Esophagus squamous epithelium (tissue), 5 donors: Measurements from ENCODE around the gene LARP1. TPM values are rescaled to one million over a fixed set of nuclear protein-coding genes. Genes with fewer than 3 reads are reported as not detected.

ENCODE experiments used
- DNase-seq: peaks from one replicate; lab custom pipeline; 2025; lab: John Stamatoyannopoulos, UW
- H3K27ac ChIP-seq, 4 donors: fragments of 200-600 bp; sonication (generic); one replicate each; pipeline ENCODE4 v1.5.1; 2016 to 2019; ENCODE audit warnings: mild to moderate bottlenecking in 1 of 4
- H3K27me3 ChIP-seq, 4 donors: fragments of 200-600 bp; sonication (generic); 1 replicate in 3 of 4; 2 replicates in 1 of 4; pipeline versions ENCODE4 v1.5.1 to v1.6.0; 2017 to 2021; ENCODE audit warnings: antibody characterized with exemption in 1 of 4
- H3K36me3 ChIP-seq, 3 donors: fragments of 200-600 bp; sonication (generic); one replicate each; pipeline ENCODE4 v1.5.1; 2016 to 2019
- H3K4me1 ChIP-seq, 3 donors: fragments of 200-600 bp; sonication (generic); one replicate each; pipeline ENCODE4 v1.5.1; 2017 to 2019
- H3K4me3 ChIP-seq, 4 donors: fragments of 200-600 bp; sonication (generic); 1 replicate in 3 of 4; 2 replicates in 1 of 4; pipeline ENCODE4 v1.5.1; 2016 to 2019; ENCODE audit warnings: mild to moderate bottlenecking in 2 of 4, moderate library complexity in 1 of 4
- H3K9me3 ChIP-seq, 3 donors: fragments of 200-600 bp; sonication (generic); one replicate each; pipeline ENCODE4 v1.5.1; 2016 to 2019
- POLR2A ChIP-seq, 4 donors: fragments of 450-650 bp; IDR thresholded peaks; one replicate each; pipeline ENCODE4 v1.6.1; 2017; ENCODE audit warnings: antibody characterized with exemption in 4 of 4, mild to moderate bottlenecking in 4 of 4, moderate library complexity in 3 of 4
- WGBS, 2 donors: methylation state at CpG; one replicate each; pipeline ENCODE4 v1.1.5; 2018; 5-methylcytosine and 5-hydroxymethylcytosine counted together
- intact Hi-C: fragments of 100-400 bp; cut with DNase I; formaldehyde crosslinking; loops from one replicate; pipeline ENCODE4 v1.15.0; 2022
- total RNA-seq, 4 donors: library from RNA; depleted of rRNA; stranded (reverse); fragments of >200 nt; gene quantifications; one replicate each; pipeline ENCODE4 v1.1.0, GENCODE V29; 2016
- TF ChIP-seq, protein P1 (sequence below), 6 experiments: fragments of 450-650 bp in 4 of 6; fragments of 200-600 bp in 2 of 6; sonication (generic) in 2 of 6; IDR thresholded peaks; one replicate each; pipeline ENCODE4 v1.5.1; 2016 to 2019; ENCODE audit warnings: antibody characterized with exemption in 6 of 6, mild to moderate bottlenecking in 4 of 6, moderate library complexity in 4 of 6
- donor health status: DM: yes; HTN: yes; CAD: no.

The LARP1 gene
- total RNA-seq, 4 donors from 2014 or later = 81.7 to 105 (median 95.2) TPM

DNA sequence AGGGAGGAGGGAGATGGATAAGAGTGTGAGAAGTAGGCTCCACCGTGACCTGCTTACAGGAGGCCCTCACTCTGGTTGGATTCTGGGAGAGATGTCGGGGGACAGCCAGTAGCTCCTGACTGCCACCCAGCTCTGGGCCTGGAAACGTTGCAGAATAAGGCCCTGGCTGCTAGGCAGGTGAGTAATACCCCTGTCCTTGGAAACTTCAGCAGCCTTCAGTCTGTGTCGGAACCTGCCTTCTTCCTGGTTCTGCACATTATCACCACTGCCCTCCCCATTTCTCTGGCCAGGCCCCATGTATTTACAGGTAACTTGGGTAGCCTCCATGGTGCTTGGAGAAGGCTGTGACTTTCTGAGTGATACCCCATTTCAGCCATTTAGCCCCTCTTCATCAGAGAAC lies 68.4 kb downstream of the LARP1 start:
- intact Hi-C loops = no loop called here
- TF ChIP-seq POLR2A (IDR thresholded peaks at IDR 0.05) = no peak
- TF ChIP-seq, protein P1, sequence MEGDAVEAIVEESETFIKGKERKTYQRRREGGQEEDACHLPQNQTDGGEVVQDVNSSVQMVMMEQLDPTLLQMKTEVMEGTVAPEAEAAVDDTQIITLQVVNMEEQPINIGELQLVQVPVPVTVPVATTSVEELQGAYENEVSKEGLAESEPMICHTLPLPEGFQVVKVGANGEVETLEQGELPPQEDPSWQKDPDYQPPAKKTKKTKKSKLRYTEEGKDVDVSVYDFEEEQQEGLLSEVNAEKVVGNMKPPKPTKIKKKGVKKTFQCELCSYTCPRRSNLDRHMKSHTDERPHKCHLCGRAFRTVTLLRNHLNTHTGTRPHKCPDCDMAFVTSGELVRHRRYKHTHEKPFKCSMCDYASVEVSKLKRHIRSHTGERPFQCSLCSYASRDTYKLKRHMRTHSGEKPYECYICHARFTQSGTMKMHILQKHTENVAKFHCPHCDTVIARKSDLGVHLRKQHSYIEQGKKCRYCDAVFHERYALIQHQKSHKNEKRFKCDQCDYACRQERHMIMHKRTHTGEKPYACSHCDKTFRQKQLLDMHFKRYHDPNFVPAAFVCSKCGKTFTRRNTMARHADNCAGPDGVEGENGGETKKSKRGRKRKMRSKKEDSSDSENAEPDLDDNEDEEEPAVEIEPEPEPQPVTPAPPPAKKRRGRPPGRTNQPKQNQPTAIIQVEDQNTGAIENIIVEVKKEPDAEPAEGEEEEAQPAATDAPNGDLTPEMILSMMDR (IDR thresholded peaks at IDR 0.05) = no peak
- Histone ChIP-seq H3K9me3 (no peaks in the 10 kb centered on the region), H3K27ac (peak overlapping the region in 1 of 4 donors; percentile 7), H3K36me3 (peaks cover 0 to 82% (median 16%) of the 10 kb centered on the region in 3 donors), H3K27me3 (no peaks in the 10 kb centered on the region), H3K4me1 (peaks cover 2 to 28% (median 12%) of the 10 kb centered on the region in 3 donors), H3K4me3 (no peak overlapping the region)
- no peak for DNase-seq
- WGBS, 2 donors = 58 to 89% methylated on average over 4 of the region's 4 CpGs

DNA sequence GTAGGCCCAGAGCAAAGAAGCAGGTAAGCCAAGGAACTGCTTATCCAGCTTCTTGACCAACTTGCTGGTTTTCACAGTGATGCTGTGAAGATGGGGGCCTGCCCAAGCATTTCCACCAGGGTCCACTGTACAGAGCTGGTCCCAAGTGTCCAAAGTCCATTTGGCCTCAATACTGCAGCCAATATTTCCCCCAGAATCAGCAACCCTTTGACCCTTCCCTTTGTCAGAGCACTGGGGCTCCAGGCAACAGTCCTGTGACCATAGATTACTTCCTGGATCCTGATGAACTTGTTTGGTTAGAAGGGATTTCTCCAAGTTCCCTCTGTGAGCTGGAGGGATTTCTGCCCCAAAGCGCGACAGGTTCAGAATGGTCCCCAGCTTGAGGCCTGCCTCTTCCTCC lies 68.9 kb downstream of the LARP1 start:
- peaks cover 0 to 78% (median 16%) of the 10 kb centered on the region in 3 donors for H3K36me3 ChIP-seq
- peaks cover 5 to 33% (median 16%) of the 10 kb centered on the region in 3 donors for H3K4me1 ChIP-seq
- DNase-seq = no peak
- intact Hi-C loops = no loop called here
- WGBS, 2 donors = 100% methylated on average over 2 of the region's 2 CpGs
- H3K27me3 ChIP-seq = no peaks in the 10 kb centered on the region
- TF ChIP-seq, protein P1 (IDR thresholded peaks at IDR 0.05) = no peak
- TF ChIP-seq POLR2A (IDR thresholded peaks at IDR 0.05) = no peak
- no peak overlapping the region for H3K4me3 ChIP-seq
- no peaks in the 10 kb centered on the region for H3K9me3 ChIP-seq
- H3K27ac ChIP-seq = peak overlapping the region in 1 of 4 donors; percentile 7

DNA sequence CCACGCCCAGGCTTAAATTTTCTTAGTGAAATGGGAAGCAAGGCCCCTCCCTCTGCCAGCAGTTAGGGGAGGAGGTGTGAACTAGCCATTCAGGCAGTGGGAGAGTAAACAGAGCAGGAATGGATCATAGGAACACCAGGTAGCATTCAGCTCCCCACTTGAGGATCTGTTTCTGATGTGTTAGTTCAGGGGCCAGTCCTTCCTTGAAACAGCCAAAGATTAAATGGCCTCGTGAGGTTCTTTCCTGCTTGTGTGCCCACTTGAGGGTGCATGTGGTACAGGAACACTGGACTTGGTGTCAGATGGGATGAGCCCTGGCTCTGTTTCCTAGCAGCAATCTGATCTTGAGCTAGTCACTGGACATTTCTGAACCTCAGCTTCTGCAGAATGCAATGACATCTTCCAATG lies 74.0 kb downstream of the LARP1 start:
- Histone ChIP-seq H3K9me3 (no peaks in the 10 kb centered on the region), H3K4me1 (peaks cover 11 to 39% (median 18%) of the 10 kb centered on the region in 3 donors), H3K27ac (peak overlapping the region; percentile 74 to 86 (median 80)), H3K36me3 (peaks cover 0 to 77% (median 4%) of the 10 kb centered on the region in 3 donors), H3K27me3 (no peaks in the 10 kb centered on the region), H3K4me3 (no peak overlapping the region)
- intact Hi-C loops = no loop called here
- WGBS, 2 donors = 57% methylated on average over 1 of the region's 2 CpGs; no CpG with 5 or more reads in 1 of the 2 donors
- no peak for DNase-seq
- TF ChIP-seq, protein P1 (IDR thresholded peaks at IDR 0.05) = no peak
- no peak for TF ChIP-seq POLR2A (IDR thresholded peaks at IDR 0.05)

DNA sequence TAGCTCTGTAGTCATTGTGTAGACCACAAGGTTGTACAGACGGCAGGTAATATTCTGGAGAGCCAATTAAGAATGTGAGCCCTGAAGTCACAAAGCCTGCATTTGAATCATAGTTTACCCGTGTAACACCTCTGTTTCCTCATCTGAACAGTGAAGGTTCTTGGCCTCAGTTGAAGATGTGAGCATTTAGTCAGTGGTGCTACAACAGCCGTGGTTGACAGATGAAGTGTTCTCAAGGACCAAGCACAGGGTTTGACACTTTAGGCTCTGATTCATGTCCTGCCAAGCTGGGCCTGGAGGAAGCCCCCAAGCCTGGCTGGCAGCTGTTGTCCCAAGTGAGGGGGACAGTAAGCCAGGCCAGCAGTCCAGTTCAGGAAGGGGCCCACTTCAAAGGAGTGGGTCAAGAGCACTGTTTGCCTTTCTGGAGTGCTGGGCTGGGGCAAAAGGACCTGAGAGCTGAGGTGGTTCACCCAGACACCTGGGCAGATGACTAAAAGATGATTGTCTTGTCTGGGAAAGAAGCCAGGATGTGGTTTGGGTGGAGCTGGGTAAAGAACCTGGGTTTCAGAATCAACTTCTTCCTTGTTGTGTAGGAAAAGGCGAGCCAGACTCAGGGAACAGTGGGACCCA lies 74.5 kb downstream of the LARP1 start:
- H3K9me3 ChIP-seq = no peaks in the 10 kb centered on the region
- intact Hi-C loops = no loop called here
- H3K27ac ChIP-seq = peak overlapping the region; percentile 74 to 86 (median 80)
- H3K4me1 ChIP-seq = peaks cover 11 to 44% (median 18%) of the 10 kb centered on the region in 3 donors
- TF ChIP-seq, protein P1 (IDR thresholded peaks at IDR 0.05) = no peak
- no peak for TF ChIP-seq POLR2A (IDR thresholded peaks at IDR 0.05)
- peaks cover 0 to 74% (median 3%) of the 10 kb centered on the region in 3 donors for H3K36me3 ChIP-seq
- WGBS, 2 donors = 31 to 42% methylated on average over 4 of the region's 4 CpGs
- no peak for DNase-seq
- H3K27me3 ChIP-seq = no peaks in the 10 kb centered on the region
- no peak overlapping the region for H3K4me3 ChIP-seq

DNA sequence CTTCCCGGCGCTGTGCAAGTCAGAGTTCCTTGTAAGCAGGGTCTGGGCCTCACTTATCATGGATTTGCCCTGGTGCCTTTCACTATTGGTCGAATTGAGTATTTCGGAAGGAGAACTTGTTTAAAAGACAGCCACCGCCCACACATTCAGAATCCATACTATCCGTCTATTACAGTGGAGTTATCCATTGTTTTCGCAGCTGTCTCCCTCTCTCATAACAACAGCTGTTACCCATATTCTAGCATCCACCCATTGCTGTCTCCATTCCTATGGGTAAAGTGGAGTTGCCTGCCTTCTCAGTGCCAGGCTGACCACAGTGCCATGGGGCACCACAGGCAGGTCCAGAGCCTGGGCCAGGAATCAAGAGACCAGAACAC lies 75.0 kb downstream of the LARP1 start:
- TF ChIP-seq, protein P1 (IDR thresholded peaks at IDR 0.05) = no peak
- TF ChIP-seq POLR2A (IDR thresholded peaks at IDR 0.05) = no peak
- H3K36me3 ChIP-seq = peaks cover 0 to 74% (median 3%) of the 10 kb centered on the region in 3 donors
- no peak for DNase-seq
- no peaks in the 10 kb centered on the region for H3K27me3 ChIP-seq
- WGBS, 2 donors = 32 to 59% methylated on average over 7 of the region's 7 CpGs
- intact Hi-C loops = no loop called here
- H3K4me3 ChIP-seq = no peak overlapping the region
- peak overlapping the region; percentile 74 to 86 (median 80) for H3K27ac ChIP-seq
- H3K4me1 ChIP-seq = peaks cover 11 to 49% (median 20%) of the 10 kb centered on the region in 3 donors
- no peaks in the 10 kb centered on the region for H3K9me3 ChIP-seq
